HL-60 (cell line): ENCODE results near the gene RASSF7.

Experiments
- GABPA ChIP-seq: IDR thresholded peaks from 2 replicates; pipeline ENCODE4 v1.6.1; 2012; ENCODE audit warnings: low read depth
- POLR2AphosphoS5 ChIP-seq: IDR thresholded peaks from 2 replicates; pipeline ENCODE4 v1.6.1; 2012; ENCODE audit warnings: low read depth
- SPI1 ChIP-seq: IDR thresholded peaks from 2 replicates; pipeline ENCODE4 v1.6.1; 2012; ENCODE audit warnings: low read depth, mild to moderate bottlenecking, borderline replicate concordance
- TF ChIP-seq, protein P1 (sequence below): IDR thresholded peaks from one replicate; pipeline ENCODE4 v1.5.1; 2011; ENCODE audit warnings: low read length, control low read depth, inconsistent platforms; ENCODE audit not compliant: insufficient read depth
- TF ChIP-seq, protein P2 (sequence below): IDR thresholded peaks from 2 replicates; pipeline ENCODE4 v1.6.1; 2012; ENCODE audit warnings: low read depth; ENCODE audit not compliant: insufficient replicate concordance

DNA sequence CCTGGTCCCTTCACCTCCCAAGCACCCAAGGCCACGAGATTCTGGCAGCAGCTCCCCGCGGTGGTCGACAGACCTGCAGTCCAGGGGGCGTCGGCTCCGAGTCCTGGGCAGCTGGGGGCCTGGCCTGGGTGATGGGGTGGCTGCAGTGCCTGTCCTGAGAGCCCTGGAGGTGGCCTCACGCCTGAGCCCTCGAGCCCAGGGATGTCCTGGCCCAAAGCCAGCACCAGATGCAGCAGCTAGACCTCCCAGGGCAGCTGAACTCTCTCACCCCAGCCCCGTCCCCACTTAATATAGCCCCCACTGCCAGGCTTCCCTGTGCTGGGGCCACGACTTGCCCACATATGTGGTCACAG, 6.8 kb upstream of the RASSF7 start:
- TF ChIP-seq, protein P1, sequence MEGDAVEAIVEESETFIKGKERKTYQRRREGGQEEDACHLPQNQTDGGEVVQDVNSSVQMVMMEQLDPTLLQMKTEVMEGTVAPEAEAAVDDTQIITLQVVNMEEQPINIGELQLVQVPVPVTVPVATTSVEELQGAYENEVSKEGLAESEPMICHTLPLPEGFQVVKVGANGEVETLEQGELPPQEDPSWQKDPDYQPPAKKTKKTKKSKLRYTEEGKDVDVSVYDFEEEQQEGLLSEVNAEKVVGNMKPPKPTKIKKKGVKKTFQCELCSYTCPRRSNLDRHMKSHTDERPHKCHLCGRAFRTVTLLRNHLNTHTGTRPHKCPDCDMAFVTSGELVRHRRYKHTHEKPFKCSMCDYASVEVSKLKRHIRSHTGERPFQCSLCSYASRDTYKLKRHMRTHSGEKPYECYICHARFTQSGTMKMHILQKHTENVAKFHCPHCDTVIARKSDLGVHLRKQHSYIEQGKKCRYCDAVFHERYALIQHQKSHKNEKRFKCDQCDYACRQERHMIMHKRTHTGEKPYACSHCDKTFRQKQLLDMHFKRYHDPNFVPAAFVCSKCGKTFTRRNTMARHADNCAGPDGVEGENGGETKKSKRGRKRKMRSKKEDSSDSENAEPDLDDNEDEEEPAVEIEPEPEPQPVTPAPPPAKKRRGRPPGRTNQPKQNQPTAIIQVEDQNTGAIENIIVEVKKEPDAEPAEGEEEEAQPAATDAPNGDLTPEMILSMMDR, result no peak
- TF ChIP-seq POLR2AphosphoS5 (no peak), GABPA (no peak), SPI1 (no peak)
- TF ChIP-seq, protein P2, sequence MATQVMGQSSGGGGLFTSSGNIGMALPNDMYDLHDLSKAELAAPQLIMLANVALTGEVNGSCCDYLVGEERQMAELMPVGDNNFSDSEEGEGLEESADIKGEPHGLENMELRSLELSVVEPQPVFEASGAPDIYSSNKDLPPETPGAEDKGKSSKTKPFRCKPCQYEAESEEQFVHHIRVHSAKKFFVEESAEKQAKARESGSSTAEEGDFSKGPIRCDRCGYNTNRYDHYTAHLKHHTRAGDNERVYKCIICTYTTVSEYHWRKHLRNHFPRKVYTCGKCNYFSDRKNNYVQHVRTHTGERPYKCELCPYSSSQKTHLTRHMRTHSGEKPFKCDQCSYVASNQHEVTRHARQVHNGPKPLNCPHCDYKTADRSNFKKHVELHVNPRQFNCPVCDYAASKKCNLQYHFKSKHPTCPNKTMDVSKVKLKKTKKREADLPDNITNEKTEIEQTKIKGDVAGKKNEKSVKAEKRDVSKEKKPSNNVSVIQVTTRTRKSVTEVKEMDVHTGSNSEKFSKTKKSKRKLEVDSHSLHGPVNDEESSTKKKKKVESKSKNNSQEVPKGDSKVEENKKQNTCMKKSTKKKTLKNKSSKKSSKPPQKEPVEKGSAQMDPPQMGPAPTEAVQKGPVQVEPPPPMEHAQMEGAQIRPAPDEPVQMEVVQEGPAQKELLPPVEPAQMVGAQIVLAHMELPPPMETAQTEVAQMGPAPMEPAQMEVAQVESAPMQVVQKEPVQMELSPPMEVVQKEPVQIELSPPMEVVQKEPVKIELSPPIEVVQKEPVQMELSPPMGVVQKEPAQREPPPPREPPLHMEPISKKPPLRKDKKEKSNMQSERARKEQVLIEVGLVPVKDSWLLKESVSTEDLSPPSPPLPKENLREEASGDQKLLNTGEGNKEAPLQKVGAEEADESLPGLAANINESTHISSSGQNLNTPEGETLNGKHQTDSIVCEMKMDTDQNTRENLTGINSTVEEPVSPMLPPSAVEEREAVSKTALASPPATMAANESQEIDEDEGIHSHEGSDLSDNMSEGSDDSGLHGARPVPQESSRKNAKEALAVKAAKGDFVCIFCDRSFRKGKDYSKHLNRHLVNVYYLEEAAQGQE, result no peak
